ENCODE measurements around the gene DCC. TPM values are rescaled to one million over a fixed set of nuclear protein-coding genes. Genes with fewer than 3 reads are reported as not detected.

The DCC gene
- total RNA-seq, 4 donors from 2014 or later, result 0.16 TPM; not detected in 3

GRCh38 chr18:53225567-53226325 lies 885.7 kb downstream of the DCC start:
- H3K4me1 ChIP-seq, result no peaks in the 10 kb centered on the region
- H3K27ac ChIP-seq, result no peak overlapping the region
- H3K36me3 ChIP-seq, result no peaks in the 10 kb centered on the region
- WGBS, result 88% methylated on average over 3 of the region's 3 CpGs
- TF ChIP-seq, protein P1, sequence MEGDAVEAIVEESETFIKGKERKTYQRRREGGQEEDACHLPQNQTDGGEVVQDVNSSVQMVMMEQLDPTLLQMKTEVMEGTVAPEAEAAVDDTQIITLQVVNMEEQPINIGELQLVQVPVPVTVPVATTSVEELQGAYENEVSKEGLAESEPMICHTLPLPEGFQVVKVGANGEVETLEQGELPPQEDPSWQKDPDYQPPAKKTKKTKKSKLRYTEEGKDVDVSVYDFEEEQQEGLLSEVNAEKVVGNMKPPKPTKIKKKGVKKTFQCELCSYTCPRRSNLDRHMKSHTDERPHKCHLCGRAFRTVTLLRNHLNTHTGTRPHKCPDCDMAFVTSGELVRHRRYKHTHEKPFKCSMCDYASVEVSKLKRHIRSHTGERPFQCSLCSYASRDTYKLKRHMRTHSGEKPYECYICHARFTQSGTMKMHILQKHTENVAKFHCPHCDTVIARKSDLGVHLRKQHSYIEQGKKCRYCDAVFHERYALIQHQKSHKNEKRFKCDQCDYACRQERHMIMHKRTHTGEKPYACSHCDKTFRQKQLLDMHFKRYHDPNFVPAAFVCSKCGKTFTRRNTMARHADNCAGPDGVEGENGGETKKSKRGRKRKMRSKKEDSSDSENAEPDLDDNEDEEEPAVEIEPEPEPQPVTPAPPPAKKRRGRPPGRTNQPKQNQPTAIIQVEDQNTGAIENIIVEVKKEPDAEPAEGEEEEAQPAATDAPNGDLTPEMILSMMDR (IDR thresholded peaks at IDR 0.05), result no peak
- no peak for TF ChIP-seq POLR2AphosphoS5 (IDR thresholded peaks at IDR 0.05)
- no peak for TF ChIP-seq POLR2A (IDR thresholded peaks at IDR 0.05)
- TF ChIP-seq EP300 (IDR thresholded peaks at IDR 0.05), result no peak
- H3K4me3 ChIP-seq, result no peak overlapping the region
- no peaks in the 10 kb centered on the region for H3K9me3 ChIP-seq
- DNase-seq (ENCODE audit: low spot score in 2 of 2), result no peak
- no peaks in the 10 kb centered on the region for H3K27me3 ChIP-seq

DNA sequence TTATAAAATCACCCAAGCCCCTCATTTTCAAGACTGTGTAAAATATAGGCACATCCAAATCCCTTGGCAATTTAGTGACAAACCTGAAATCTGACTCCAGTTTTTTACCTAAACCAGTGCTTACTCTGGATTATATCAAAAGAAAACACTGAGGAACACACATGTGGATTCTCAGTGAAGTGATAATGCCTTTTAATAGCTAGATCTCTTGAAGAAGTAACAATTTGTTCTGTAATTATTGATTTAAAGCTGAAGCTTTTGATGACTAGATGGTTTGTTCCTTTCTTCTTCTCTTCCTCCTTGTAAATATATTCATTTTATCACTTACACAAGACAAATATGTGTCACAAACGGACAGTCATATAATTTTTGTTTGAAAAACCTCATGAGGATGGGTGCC lies 894.6 kb downstream of the DCC start:
- DNase-seq (ENCODE audit: low spot score in 2 of 2), result no peak
- Histone ChIP-seq H3K27ac (no peak overlapping the region), H3K4me1 (no peaks in the 10 kb centered on the region), H3K4me3 (no peak overlapping the region), H3K36me3 (no peaks in the 10 kb centered on the region), H3K27me3 (no peaks in the 10 kb centered on the region), H3K9me3 (no peaks in the 10 kb centered on the region)
- 65% methylated on average over 1 of the region's 1 CpG for WGBS
- TF ChIP-seq POLR2A (IDR thresholded peaks at IDR 0.05) (no peak), EP300 (IDR thresholded peaks at IDR 0.05) (no peak), POLR2AphosphoS5 (IDR thresholded peaks at IDR 0.05) (no peak)
- TF ChIP-seq, protein P1 (IDR thresholded peaks at IDR 0.05), result no peak

GRCh38 chr18:53241161-53241560 lies 901.2 kb downstream of the DCC start:
- no peak overlapping the region for H3K27ac ChIP-seq
- no peaks in the 10 kb centered on the region for H3K36me3 ChIP-seq
- no peak overlapping the region for H3K4me3 ChIP-seq
- H3K4me1 ChIP-seq, result no peaks in the 10 kb centered on the region
- DNase-seq (ENCODE audit: low spot score in 2 of 2), result no peak
- TF ChIP-seq POLR2AphosphoS5 (IDR thresholded peaks at IDR 0.05) (no peak), POLR2A (IDR thresholded peaks at IDR 0.05) (no peak), EP300 (IDR thresholded peaks at IDR 0.05) (no peak)
- 50% methylated on average over 3 of the region's 3 CpGs for WGBS
- no peaks in the 10 kb centered on the region for H3K9me3 ChIP-seq
- H3K27me3 ChIP-seq, result no peaks in the 10 kb centered on the region

GRCh38 chr18:53253789-53254188 lies 913.8 kb downstream of the DCC start:
- Histone ChIP-seq H3K27me3 (no peaks in the 10 kb centered on the region), H3K4me3 (no peak overlapping the region), H3K9me3 (no peaks in the 10 kb centered on the region), H3K36me3 (no peaks in the 10 kb centered on the region), H3K4me1 (no peaks in the 10 kb centered on the region), H3K27ac (no peak overlapping the region)
- no peak for DNase-seq (ENCODE audit: low spot score in 2 of 2)
- TF ChIP-seq POLR2AphosphoS5 (IDR thresholded peaks at IDR 0.05), result no peak
- TF ChIP-seq, protein P1 (IDR thresholded peaks at IDR 0.05), result no peak
- TF ChIP-seq EP300 (IDR thresholded peaks at IDR 0.05), result no peak
- TF ChIP-seq POLR2A (IDR thresholded peaks at IDR 0.05), result no peak
- 71% methylated on average over 1 of the region's 1 CpG for WGBS

DNA sequence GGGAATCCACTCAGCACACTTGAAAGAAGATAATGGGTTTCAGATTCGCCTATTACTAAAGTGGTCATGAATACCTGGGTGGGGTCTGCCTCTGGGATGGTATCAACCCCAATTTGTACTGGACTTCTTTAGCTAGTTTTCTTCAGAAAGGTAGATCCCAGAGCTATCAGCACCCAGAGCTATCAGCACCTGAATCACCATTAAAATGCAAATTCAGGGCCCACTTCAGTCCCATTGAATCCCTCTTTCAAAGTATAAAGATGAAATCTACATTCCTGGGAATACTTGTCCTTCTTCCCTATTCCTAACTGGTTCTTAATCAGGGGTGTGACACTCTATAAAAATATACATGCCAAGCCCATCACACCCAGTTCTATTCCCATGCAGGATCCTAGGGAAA lies 914.3 kb downstream of the DCC start:
- no peak for TF ChIP-seq POLR2A (IDR thresholded peaks at IDR 0.05)
- TF ChIP-seq, protein P1 (IDR thresholded peaks at IDR 0.05), result no peak
- Histone ChIP-seq H3K36me3 (no peaks in the 10 kb centered on the region), H3K27me3 (no peaks in the 10 kb centered on the region), H3K27ac (no peak overlapping the region), H3K9me3 (no peaks in the 10 kb centered on the region), H3K4me1 (no peaks in the 10 kb centered on the region), H3K4me3 (no peak overlapping the region)
- DNase-seq (ENCODE audit: low spot score in 2 of 2), result no peak
- 83% methylated on average over 1 of the region's 1 CpG for WGBS
